Measurements from ENCODE around the gene PSME3IP1.
"Not testable (repeated sequence)": the region's sequence is repeated elsewhere in the genome, so short reads cannot be mapped to it uniquely, and the experiment has no call there.

The PSME3IP1 gene

DNA sequence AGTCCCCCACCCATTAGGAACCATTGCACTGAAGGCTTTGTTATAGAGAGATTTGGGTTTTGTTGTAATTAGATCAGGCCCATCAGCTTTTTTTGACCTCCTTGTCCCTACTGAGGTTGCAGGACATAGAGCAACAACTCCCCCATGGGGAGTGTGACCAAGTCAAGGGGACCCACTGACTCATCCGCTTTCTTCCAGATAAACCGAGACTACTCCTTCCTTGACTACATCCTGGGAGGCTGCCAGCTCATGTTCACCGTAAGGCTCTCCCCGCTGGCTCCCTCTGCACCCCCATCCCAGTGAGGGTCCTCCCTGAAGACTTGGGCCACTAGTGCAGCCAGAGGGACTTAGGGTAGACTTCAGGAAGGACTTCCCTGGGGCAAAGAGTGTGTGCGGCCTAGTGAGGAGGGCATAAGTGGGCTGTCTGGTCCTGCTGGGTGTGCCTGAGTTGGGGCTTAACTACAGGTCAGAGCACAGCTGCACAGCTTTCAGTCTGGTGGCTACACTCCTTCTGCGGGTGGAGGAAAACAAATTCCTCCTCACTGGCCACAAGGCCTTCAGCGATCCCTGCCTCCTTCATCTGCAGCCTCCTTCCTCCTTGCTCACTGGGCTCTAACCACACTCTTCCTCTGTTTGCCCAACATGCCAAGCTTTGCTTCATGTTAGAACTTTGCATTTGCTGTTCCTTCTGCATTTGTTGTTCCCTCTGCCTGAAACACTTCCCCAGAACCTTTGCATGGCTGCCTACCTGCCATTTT lies 62.4 kb downstream of the PSME3IP1 start:
- no peak for DNase-seq

DNA sequence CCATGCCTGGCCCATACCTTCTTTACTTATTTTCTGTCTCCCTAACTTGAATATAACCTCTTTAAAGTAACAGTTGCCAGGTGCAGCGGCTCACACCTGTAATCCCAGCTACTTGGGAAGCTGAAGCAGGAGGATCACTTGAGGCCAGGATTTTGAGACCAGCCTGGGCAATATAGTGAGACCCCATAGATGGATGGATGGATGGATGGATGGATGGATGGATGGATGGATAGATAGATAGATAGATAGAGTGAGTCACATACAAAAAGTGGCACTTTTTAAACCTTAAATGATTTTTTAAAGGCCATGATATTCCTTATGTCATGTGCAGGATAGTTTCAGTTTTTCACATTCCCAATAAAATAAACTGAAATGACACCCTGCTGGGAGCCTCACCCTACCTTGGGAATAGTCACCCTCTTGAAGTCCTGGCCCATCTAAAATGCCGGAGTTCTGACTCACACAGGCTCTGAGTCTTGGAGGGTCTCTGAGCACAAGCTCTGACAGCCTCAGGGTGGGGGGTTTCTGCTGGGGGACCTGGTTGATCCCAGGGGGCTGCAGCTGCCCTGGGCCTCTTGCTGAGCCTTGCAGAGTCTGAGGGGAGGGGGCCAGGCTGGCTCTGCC lies 67.3 kb downstream of the PSME3IP1 start:
- no peak for DNase-seq

- no peak for DNase-seq
Observed at GRCh38 chr16:57115514-57116182, 70.2 kb downstream of the PSME3IP1 start.

GRCh38 chr16:57115168-57115513 lies 70.7 kb downstream of the PSME3IP1 start:
- no peak for DNase-seq

DNA sequence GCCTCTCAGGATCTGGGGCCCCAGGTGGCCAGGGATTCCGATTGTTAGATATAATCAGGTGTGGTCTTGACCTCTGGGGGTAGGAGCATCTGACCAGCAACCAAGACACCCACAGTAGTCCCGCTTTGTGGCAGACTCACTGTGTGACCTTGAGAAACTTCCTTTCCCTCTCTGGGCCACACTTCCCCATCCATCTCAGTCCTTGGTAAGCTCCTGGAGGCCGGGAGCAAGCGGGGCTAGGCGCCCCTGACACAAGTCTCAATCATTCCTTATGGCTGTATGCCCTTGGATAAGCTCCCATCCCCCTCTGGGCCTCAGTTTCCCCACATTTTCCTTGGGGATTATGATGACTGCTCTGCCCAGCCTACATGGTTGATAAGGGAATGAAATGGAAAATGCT lies 72.2 kb downstream of the PSME3IP1 start:
- DNase-seq: no peak

- no peak for DNase-seq
Observed at GRCh38 chr16:57113042-57113453, 72.8 kb downstream of the PSME3IP1 start.

DNA sequence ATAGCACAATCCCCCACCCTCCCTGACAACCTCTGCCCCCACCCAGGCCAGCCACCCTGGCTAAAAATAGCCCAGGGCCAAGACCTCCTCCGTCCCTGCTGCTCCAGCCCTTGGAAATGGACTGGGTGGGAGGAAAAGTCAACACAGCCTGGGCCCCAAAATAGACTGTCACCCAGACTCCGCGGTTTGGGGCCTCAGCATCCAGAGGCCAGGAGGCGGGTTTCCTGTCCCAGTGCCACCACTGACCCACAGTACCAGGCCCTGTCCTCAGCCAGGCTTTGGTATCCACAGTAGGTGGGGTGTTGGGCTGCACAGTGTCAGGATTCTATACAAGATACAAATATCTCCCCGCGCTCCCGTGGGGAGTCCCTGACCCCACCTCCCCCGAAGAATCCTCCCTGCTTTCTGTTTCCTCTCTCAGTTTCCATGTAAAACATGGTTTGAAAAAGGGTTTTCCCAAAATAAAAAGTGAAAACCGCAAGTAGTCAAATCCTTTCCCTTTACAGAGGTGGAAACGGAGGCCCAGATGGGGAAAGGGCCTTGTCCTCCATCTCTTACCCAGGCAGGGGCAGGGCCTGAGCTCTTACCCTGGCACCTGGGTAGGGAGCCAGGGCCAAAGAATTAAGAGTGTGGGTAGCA lies 73.3 kb downstream of the PSME3IP1 start:
- no peak for DNase-seq

DNA sequence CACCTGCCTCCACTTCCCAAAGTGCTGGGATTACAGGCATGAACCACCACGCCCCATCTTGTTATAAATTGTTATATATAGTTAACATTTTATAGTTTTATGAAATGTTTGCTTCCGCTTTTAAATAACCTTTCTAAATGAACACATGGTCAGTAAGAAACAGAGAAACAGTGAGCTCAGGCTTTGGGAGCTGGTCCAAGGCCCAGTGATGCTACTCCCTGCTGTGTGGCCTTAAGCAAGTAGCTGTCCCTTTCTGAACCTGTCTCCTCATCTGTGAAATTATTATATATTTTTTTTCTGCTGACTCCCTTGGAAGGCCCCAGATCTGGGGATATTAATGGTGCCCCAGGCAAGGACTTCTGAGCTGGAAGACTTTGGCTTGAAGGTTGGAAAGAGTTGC lies 74.4 kb downstream of the PSME3IP1 start:
- DNase-seq: no peak

DNA sequence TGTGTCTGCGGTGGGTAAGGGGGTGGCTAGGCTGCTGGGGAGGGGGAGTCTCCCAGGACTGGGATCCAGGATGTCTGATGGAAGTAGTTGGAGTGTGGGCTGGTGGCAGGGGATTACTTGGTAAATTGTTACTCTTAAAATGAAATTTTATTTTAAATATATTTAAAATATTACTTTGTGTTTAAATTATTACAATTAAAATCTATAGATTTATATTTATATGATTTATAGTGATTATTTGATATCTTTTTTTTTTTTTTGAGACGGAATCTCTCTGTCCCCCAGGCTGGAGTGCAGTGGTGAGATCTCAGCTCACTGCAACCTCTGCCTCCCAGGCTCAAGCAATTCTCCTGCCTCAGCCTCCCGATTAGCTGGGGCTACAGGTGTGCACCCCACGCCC lies 74.9 kb downstream of the PSME3IP1 start:
- DNase-seq: no peak

DNA sequence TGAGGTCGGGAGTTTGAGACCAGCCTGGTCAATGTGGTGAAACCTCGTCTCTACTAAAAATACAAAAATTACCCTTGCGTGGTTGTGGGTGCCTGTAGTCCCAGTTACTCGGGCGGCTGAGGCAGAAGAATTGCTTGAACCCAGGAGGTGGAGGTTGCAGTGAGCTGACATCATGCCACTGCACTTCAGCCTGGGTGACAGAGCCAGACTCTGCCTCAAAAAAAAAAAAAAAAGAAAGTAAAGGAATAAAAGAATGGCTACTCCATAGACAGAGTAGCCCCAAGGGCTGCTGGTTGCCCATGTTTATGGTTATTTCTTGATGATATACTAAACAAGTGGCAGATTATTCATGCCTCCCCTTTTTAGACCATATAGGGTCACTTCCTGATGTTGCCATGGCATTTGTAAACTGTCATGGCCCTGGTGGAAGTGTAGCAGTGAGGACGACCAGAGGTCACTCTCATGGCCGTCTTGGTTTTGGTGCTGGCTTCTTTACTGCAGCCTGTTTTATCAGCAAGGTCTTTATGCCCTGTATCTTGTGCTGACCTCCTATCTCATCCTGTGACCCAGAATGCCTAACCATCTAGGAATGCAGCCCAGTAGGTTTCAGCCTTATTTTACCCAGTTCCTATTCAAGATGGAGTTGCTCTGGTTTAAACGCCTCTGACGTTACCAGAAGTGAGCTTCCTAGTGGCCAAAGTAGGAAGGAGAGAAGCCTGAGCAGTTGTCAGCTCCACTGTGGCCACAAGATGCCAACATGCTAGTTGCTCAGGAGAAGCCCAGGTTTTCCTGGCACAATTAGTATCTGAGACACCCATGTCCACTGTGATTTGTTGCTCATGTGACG lies 76.4 kb downstream of the PSME3IP1 start:
- not testable (repeated sequence) for DNase-seq

DNA sequence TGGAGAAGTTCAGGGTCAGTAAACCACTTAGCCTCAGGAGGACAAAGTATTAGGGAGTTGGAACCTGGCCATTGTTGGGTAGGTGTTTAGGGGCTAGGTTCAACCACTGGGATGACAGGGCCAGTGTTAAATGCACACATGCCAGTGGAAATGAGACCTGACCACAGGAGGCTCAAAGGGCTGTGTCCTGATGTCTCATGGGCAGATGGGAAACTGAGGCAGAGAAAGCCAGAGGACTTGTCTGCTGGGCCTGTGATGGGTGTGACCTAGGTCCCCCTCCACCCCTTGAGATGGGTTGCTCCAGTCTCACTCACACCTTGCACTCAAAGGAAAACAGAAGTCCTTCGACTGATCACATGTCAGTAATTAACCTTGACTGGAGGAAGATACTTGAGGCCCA lies 77.4 kb downstream of the PSME3IP1 start:
- no peak for DNase-seq

DNA sequence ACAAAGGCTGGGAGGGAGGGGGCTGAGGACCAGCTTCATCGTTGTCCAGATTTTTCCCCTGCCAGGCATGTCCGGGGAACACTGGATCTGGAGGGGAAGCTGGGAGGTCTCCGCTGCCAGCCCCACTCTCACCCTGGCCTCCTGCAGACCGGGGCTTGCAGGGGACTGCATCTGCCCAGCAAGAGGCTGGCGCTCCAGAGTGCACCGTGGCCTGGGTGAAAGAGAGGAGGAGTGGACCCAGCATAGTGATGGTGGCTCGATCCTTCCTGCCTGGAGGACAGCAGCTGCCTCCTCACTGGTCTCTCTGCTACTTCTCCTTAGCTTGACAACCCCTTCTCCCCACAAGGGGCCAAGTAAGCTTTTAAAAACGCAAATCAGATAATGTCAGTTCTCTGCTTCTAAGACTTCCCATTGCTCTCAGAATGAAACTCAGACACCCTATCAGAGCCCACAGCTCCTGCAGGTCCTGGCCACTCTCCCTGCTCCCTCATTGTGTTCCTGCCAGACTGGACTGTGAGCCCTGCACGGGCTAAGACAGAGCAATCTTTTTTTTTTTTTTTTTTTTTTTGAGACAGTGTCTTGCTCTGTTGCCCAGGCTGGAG lies 78.4 kb downstream of the PSME3IP1 start:
- no peak for DNase-seq

GRCh38 chr16:57106767-57107166 lies 79.1 kb downstream of the PSME3IP1 start:
- DNase-seq: no peak

GRCh38 chr16:57105184-57105583 lies 80.7 kb downstream of the PSME3IP1 start:
- no peak for DNase-seq

GRCh38 chr16:57104706-57105105 lies 81.1 kb downstream of the PSME3IP1 start:
- no peak for DNase-seq

- no peak for DNase-seq
Observed at GRCh38 chr16:57102888-57103851, 82.7 kb downstream of the PSME3IP1 start.

Data from activated CD4-positive, alpha-beta T cell treated with anti-CD3 and anti-CD28 coated beads, Interleukin-2, amount 50 U/mL, for 16 hours (primary cell).